HT-29 (cell line): ENCODE measurements around the gene SOWAHD. TPM values are rescaled to one million over a fixed set of nuclear protein-coding genes. Genes with fewer than 3 reads are reported as not detected.

Source experiments
- small RNA-seq: library from RNA; depleted of rRNA; stranded (forward); fragments of <200 nt; gene quantifications from one replicate; pipeline ENCODE3, GENCODE V24; 2014
- total RNA-seq: library from RNA; depleted of rRNA; stranded (reverse); fragments of >200 nt; shearing (Covaris generic); gene quantifications from 2 replicates; pipeline ENCODE4 v1.2.3, GENCODE V29; 2014; rRNA removed

Gene SOWAHD
- total RNA-seq, 1 experiment from 2014 or later, result 1.0 TPM

Small RNAs within 50 kb of the gene (small RNA-seq; reads per million reads assigned to genes)
- gene SNORA69, result not detected

Other genes starting within 250 kb of the SOWAHD start
- 38.0 and 38.3 TPM in 2 replicates for gene STEEP1, start 193.2 kb upstream of the SOWAHD start, total RNA-seq
- gene UBE2A, start 184.0 kb upstream of the SOWAHD start, total RNA-seq, result 22.6 and 26.2 TPM in 2 replicates
- 6.9 and 7.8 TPM in 2 replicates for gene NKRF, start 152.2 kb upstream of the SOWAHD start, total RNA-seq
- gene SEPTIN6, start 65.4 kb upstream of the SOWAHD start, total RNA-seq, result 0.10 and 0.53 TPM in 2 replicates
- 753 and 894 TPM in 2 replicates for gene RPL39, start 33.0 kb downstream of the SOWAHD start, total RNA-seq
- gene UPF3B, start 94.4 kb downstream of the SOWAHD start, total RNA-seq, result 4.8 and 5.1 TPM in 2 replicates
- 16.5 and 19.2 TPM in 2 replicates for gene RNF113A, start 113.1 kb downstream of the SOWAHD start, total RNA-seq
- gene NDUFA1, start 113.2 kb downstream of the SOWAHD start, total RNA-seq, result 65.6 and 67.0 TPM in 2 replicates
- gene AKAP14, start 137.3 kb downstream of the SOWAHD start, total RNA-seq, result not detected in 2 replicates
- gene NKAP, start 185.2 kb downstream of the SOWAHD start, total RNA-seq, result 2.4 and 2.9 TPM in 2 replicates